Mesodermal cell (in vitro differentiated cells): ENCODE data around the gene LHX1.

Source experiments
- H3K27ac ChIP-seq: 2 replicates; pipeline ENCODE4 v1.7.0; 2013; ENCODE audit warnings: mild to moderate bottlenecking, low read depth, low read length, moderate library complexity; ENCODE audit not compliant: severe bottlenecking
- H3K36me3 ChIP-seq: 2 replicates; pipeline ENCODE4 v1.7.1; 2013; ENCODE audit warnings: mild to moderate bottlenecking, low read length, moderate library complexity; ENCODE audit not compliant: control insufficient read depth, insufficient read depth
- H3K4me1 ChIP-seq: one replicate; pipeline ENCODE4 v1.7.1; 2013; ENCODE audit warnings: mild to moderate bottlenecking, low read length; ENCODE audit not compliant: insufficient read depth, control insufficient read depth, poor library complexity, severe bottlenecking
- H3K4me3 ChIP-seq: 2 replicates; pipeline ENCODE4 v1.7.0; 2013; ENCODE audit warnings: low read length, control low read depth, mild to moderate bottlenecking; ENCODE audit not compliant: insufficient read depth, poor library complexity, severe bottlenecking; ENCODE audit errors: extremely low read depth
- H3K9me3 ChIP-seq: 2 replicates; pipeline ENCODE4 v1.7.1; 2013; ENCODE audit warnings: mild to moderate bottlenecking, low read length, moderate library complexity; ENCODE audit not compliant: control insufficient read depth
- WGBS, 2 experiments: methylation state at CpG; one replicate each; pipeline ENCODE4 v1.1.5; 2013; ENCODE audit warnings: missing lambda C conversion rate in 2 of 2; ENCODE audit not compliant: insufficient coverage in 2 of 2; 5-methylcytosine and 5-hydroxymethylcytosine counted together

The LHX1 gene

GRCh38 chr17:36901506-36901905 lies 35.8 kb upstream of the LHX1 start:
- H3K4me1 ChIP-seq, result peaks cover 23% of the 10 kb centered on the region
- no peak overlapping the region for H3K4me3 ChIP-seq
- no peaks in the 10 kb centered on the region for H3K9me3 ChIP-seq
- no peaks in the 10 kb centered on the region for H3K36me3 ChIP-seq
- H3K27ac ChIP-seq, result no peak overlapping the region
- 48 to 56% methylated on average over 7 to 8 of the region's 14 CpGs for WGBS, 2 experiments

DNA sequence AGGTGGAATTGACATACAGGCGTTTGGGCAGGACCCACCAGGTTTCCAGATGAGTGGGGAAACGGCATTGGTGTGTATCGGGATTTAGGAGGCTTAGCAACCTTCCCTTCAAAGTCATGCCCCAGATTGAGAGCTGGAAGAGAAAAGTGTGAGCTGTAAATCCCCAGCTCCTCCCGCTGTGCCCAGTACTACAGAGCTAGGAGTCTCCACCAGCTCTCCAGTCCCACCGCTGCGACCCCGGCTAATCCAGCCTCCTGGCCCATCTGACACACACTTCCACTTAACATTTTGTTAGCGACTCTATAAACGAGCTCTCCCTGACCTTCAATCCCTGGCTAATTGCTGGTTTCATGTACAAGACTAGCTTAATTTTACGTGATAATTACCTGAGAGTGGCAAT lies 29.9 kb upstream of the LHX1 start:
- no peak overlapping the region for H3K27ac ChIP-seq
- H3K4me3 ChIP-seq, result no peak overlapping the region
- H3K9me3 ChIP-seq, result no peaks in the 10 kb centered on the region
- no peaks in the 10 kb centered on the region for H3K4me1 ChIP-seq
- 88 to 90% methylated on average over 8 to 9 of the region's 10 CpGs for WGBS, 2 experiments
- H3K36me3 ChIP-seq, result no peaks in the 10 kb centered on the region

DNA sequence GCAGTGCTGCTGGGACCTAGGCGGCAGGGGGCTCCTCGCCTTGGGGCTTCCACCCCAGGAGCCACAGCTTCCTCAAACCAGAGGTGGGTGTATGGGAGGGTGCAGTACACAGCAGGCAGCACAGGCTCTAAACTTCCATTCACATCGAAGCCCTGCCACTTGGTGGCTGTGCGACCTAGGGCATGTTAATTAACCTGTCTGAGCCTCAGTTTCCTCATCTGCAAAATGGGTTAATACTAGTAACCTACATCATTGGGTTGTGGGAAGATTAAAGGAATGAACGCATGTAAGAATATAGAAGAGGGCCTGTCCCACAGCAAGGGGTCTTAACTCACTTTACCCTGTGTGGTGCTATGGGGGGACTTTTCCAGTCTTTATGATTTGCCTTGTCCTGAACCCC lies 26.8 kb upstream of the LHX1 start:
- Histone ChIP-seq H3K27ac (no peak overlapping the region), H3K36me3 (no peaks in the 10 kb centered on the region), H3K4me1 (no peaks in the 10 kb centered on the region), H3K9me3 (no peaks in the 10 kb centered on the region), H3K4me3 (no peak overlapping the region)
- WGBS, 2 experiments, result 67 to 80% methylated on average over 1 to 2 of the region's 5 CpGs

DNA sequence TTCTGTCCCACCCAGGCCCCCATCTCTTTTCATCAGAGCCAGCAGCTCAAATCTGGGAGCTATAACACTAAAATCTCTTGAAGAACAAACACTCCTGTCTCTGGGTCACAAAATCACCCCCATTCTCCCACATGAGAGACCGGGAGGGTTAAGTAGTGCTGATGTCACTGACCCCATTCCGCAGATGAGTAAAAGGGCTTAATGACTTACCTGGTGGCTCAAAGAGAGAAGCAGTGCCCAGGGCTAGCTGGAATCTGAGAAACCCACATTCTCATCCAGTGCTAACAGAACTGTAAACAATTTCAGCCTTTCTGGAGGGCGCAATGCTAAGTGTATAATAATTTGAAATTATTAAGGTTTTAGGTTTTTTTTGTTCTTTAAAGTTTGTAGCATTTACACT lies 26.3 kb upstream of the LHX1 start:
- Histone ChIP-seq H3K27ac (no peak overlapping the region), H3K36me3 (no peaks in the 10 kb centered on the region), H3K9me3 (no peaks in the 10 kb centered on the region), H3K4me1 (no peaks in the 10 kb centered on the region), H3K4me3 (no peak overlapping the region)
- WGBS, 2 experiments, result 80 to 90% methylated on average over 1 to 2 of the region's 3 CpGs

GRCh38 chr17:36913132-36913531 lies 24.1 kb upstream of the LHX1 start:
- Histone ChIP-seq H3K27ac (no peak overlapping the region), H3K4me1 (peaks cover 2% of the 10 kb centered on the region), H3K4me3 (no peak overlapping the region), H3K36me3 (no peaks in the 10 kb centered on the region), H3K9me3 (no peaks in the 10 kb centered on the region)
- WGBS, 2 experiments, result 57 to 63% methylated on average over 1 to 4 of the region's 5 CpGs

DNA sequence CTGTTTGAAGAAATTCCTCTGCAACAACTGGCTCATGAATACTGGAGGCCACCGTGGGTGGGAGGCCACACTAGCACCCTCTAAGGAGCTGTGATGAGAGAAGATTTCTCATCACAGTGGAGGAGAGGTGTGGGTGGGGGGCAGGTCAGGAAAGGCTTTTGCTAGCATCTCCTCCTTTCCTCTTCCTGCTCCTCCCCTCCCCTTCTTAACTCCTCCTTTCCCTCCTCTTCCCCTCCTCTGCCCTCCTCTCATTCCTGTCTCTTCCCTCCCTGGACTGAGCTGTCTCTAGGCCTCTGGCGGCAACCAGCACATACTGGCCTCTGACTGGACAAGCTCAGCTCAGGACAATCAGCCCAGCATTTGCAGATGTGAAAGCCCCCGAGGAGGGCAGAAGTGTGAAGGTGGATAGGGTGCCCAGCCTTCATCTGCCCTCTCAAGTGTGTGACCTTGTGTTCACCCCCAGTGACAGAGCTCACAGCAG lies 19.0 kb upstream of the LHX1 start:
- no peak overlapping the region for H3K4me3 ChIP-seq
- no peaks in the 10 kb centered on the region for H3K36me3 ChIP-seq
- no peak overlapping the region for H3K27ac ChIP-seq
- peaks cover 44% of the 10 kb centered on the region for H3K4me1 ChIP-seq
- H3K9me3 ChIP-seq, result no peaks in the 10 kb centered on the region
- WGBS, 2 experiments, result 10 to 33% methylated on average over 1 of the region's 3 CpGs

DNA sequence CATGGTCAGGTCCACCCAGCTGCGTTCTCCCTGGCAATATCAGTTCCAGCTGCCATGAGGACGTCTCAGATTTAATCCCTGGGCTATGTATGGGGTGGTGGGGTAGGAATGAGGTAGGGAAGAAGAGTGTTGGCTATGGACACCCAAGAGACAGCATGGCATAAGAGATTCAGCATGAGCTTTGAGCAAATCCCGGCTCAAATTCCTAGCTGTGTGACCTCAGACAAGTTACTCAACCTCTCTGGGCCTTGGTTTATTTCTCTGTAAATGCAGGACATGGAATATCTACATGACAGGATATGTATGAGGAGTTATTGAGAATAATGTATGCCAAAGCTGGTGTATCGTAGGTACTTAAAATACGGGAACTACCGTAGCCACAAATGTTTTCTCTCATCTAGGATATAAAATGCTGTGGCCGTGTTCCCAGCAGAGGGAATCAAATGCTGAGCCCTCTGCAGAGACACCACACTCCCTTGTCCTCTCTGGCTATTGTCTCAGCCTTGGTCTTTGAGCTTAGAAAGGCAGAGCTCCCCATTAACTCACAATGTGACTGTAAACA lies 17.8 kb upstream of the LHX1 start:
- no peaks in the 10 kb centered on the region for H3K36me3 ChIP-seq
- no peaks in the 10 kb centered on the region for H3K9me3 ChIP-seq
- WGBS, 2 experiments, result 78 to 83% methylated on average over 5 to 6 of the region's 7 CpGs
- no peak overlapping the region for H3K4me3 ChIP-seq
- peaks cover 54% of the 10 kb centered on the region for H3K4me1 ChIP-seq
- peak overlapping the region; percentile 80 for H3K27ac ChIP-seq

DNA sequence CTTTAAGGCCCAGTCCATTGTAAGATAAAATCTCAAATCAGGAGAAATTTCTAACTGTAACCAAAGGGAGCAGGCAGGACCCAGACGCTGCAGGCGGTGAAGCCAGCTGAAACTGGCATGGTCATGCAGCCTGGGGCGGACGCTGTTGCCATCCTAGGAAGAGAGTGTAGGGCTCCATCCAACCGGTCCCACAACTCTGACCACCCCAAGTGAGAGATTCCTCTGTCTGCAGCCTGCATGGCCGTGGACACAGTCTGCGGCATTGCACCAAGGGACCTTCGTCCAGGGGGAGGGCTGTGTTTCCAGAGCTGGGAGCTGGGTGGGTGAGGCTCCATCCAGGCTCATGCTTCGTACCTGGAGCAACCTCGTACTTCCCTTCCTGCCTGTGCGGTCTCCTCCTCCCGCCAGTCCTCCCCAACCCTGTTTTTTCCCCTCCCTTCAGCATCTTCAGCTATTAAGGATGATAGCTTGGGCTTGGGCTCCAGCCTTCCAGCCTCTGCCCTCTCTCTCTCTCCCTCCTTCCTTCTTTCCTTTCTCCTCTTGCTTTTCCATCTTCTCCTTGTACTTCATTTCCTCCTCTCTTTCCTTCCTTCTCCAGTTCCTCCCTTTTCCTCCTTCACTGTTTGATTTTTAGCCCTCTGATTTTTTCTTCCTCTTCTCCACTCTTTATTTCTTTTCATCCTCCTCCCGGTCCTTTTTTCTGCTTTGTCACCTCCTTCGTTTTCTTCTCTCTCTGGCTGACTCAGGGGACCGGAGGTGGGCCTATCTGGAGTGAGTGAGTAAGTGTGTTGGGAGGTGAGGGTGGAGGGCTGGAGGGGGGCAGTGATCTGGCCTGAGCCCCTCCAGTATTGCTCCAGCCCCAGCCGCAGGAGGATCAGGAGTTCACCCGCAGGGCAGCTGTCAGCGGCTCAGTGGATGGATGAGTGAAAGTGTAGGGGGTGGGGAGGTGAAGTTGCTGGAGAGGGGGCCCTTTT lies 17.0 kb upstream of the LHX1 start:
- WGBS, 2 experiments, result 29 to 37% methylated on average over 11 to 14 of the region's 18 CpGs
- H3K4me3 ChIP-seq, result no peak overlapping the region
- H3K36me3 ChIP-seq, result no peaks in the 10 kb centered on the region
- H3K4me1 ChIP-seq, result peaks cover 55% of the 10 kb centered on the region
- peak overlapping the region; percentile 80 for H3K27ac ChIP-seq
- no peaks in the 10 kb centered on the region for H3K9me3 ChIP-seq

- Histone ChIP-seq H3K4me3 (no peak overlapping the region), H3K36me3 (no peaks in the 10 kb centered on the region), H3K4me1 (peaks cover 58% of the 10 kb centered on the region), H3K9me3 (no peaks in the 10 kb centered on the region), H3K27ac (peak overlapping the region; percentile 80)
- 30 to 40% methylated on average over 2 to 3 of the region's 7 CpGs for WGBS, 2 experiments
Measured at GRCh38 chr17:36921095-36921851, 16.0 kb upstream of the LHX1 start.

- Histone ChIP-seq H3K27ac (no peak overlapping the region), H3K9me3 (no peaks in the 10 kb centered on the region), H3K36me3 (no peaks in the 10 kb centered on the region), H3K4me1 (peaks cover 67% of the 10 kb centered on the region), H3K4me3 (no peak overlapping the region)
Measured at GRCh38 chr17:36922175-36922574, 15.1 kb upstream of the LHX1 start.
